Neuronal stem cell (in vitro differentiated cells): ENCODE results near the gene MFNG.

ENCODE experiments used
- DNase-seq: peaks from one replicate; pipeline ENCODE4 v3.0.0-alpha.2; 2013; ENCODE audit warnings: low spot score
- H2AFZ ChIP-seq: one replicate; pipeline ENCODE4 v1.6.1; 2013; ENCODE audit warnings: mild to moderate bottlenecking, low read length, inconsistent platforms
- H2AK5ac ChIP-seq: 2 replicates; pipeline ENCODE4 v1.6.1; 2013; ENCODE audit warnings: low read depth, mild to moderate bottlenecking, inconsistent platforms, low read length, moderate library complexity, mixed read lengths
- H2BK120ac ChIP-seq: 2 replicates; pipeline ENCODE4 v1.6.1; 2013; ENCODE audit warnings: low read depth, mild to moderate bottlenecking, inconsistent platforms, low read length, moderate library complexity, mixed read lengths
- H2BK12ac ChIP-seq: one replicate; pipeline ENCODE4 v1.6.1; 2013; ENCODE audit warnings: low read length, inconsistent platforms
- H2BK15ac ChIP-seq: 2 replicates; pipeline ENCODE4 v1.6.1; 2013; ENCODE audit warnings: mild to moderate bottlenecking, low read length, inconsistent platforms, mixed read lengths
- H2BK5ac ChIP-seq: one replicate; pipeline ENCODE4 v1.6.1; 2013; ENCODE audit warnings: inconsistent platforms, mild to moderate bottlenecking, low read length, moderate library complexity
- H3K14ac ChIP-seq: one replicate; pipeline ENCODE4 v1.6.1; 2013; ENCODE audit warnings: low read length, inconsistent platforms
- H3K18ac ChIP-seq: 2 replicates; pipeline ENCODE4 v1.6.1; 2013; ENCODE audit warnings: low read length, inconsistent platforms
- H3K23ac ChIP-seq: 2 replicates; pipeline ENCODE4 v1.6.1; 2013; ENCODE audit warnings: low read depth, mild to moderate bottlenecking, mixed read lengths, low read length, inconsistent platforms; ENCODE audit not compliant: poor library complexity
- H3K27ac ChIP-seq: replicated peaks from 3 replicates; pipeline ENCODE4 v1.5.1; 2013; ENCODE audit warnings: low read length, inconsistent platforms
- H3K27me3 ChIP-seq, 3 experiments: 2 replicates each; pipeline ENCODE4 v1.6.1; 2013; ENCODE audit warnings: low read length in 3 of 3, mild to moderate bottlenecking in 2 of 3, inconsistent platforms in 1 of 3, low read depth in 1 of 3, mixed read lengths in 1 of 3, moderate library complexity in 1 of 3; ENCODE audit not compliant: control insufficient read depth in 3 of 3, insufficient read depth in 3 of 3
- H3K36me3 ChIP-seq, 2 donors: replicated peaks in 1 of 2; 2 replicates each; pipeline ENCODE4 v1.6.1; 2013; ENCODE audit warnings: low read length in 2 of 2; ENCODE audit not compliant: control insufficient read depth in 2 of 2, insufficient read depth in 2 of 2
- H3K4ac ChIP-seq: 2 replicates; pipeline ENCODE4 v1.6.1; 2013; ENCODE audit warnings: inconsistent platforms, mild to moderate bottlenecking, low read length, moderate library complexity
- H3K4me1 ChIP-seq, 2 donors: 1 replicate in 1 of 2; 2 replicates in 1 of 2; pipeline ENCODE4 v1.6.1; 2013; ENCODE audit warnings: low read length in 2 of 2, low read depth in 1 of 2; ENCODE audit not compliant: control insufficient read depth in 2 of 2, insufficient read depth in 1 of 2
- H3K4me2 ChIP-seq: one replicate; pipeline ENCODE4 v1.6.1; 2013; ENCODE audit warnings: mild to moderate bottlenecking, low read length, inconsistent platforms; ENCODE audit not compliant: insufficient read depth, poor library complexity, severe bottlenecking
- H3K4me3 ChIP-seq, 2 donors: 2 replicates each; pipeline ENCODE4 v1.5.1; 2013; ENCODE audit warnings: low read length in 2 of 2, mild to moderate bottlenecking in 2 of 2, inconsistent platforms in 1 of 2, moderate library complexity in 1 of 2
- H3K79me1 ChIP-seq: one replicate; pipeline ENCODE4 v1.6.1; 2013; ENCODE audit warnings: low read depth, mild to moderate bottlenecking, inconsistent platforms, low read length, moderate library complexity
- H3K9ac ChIP-seq: one replicate; pipeline ENCODE4 v1.6.1; 2013; ENCODE audit warnings: mild to moderate bottlenecking, low read depth, low read length, inconsistent platforms; ENCODE audit not compliant: poor library complexity
- H3K9me3 ChIP-seq, 2 donors: replicated peaks in 1 of 2; 2 replicates each; pipeline versions ENCODE3 to v1.6.1; 2013; ENCODE audit warnings: low read length in 2 of 2, mild to moderate bottlenecking in 2 of 2, inconsistent platforms in 1 of 2, low read depth in 1 of 2, mixed read lengths in 1 of 2, moderate library complexity in 1 of 2; ENCODE audit not compliant: control insufficient read depth in 2 of 2, insufficient read depth in 1 of 2
- H4K8ac ChIP-seq: one replicate; pipeline ENCODE4 v1.6.1; 2013; ENCODE audit warnings: low read depth, mild to moderate bottlenecking, inconsistent platforms, low read length, moderate library complexity
- H4K91ac ChIP-seq: one replicate; pipeline ENCODE4 v1.6.1; 2013; ENCODE audit warnings: low read length, low read depth, mild to moderate bottlenecking, inconsistent platforms; ENCODE audit not compliant: poor library complexity
- WGBS, 2 donors: extraction: QIAGEN DNeasy Blood & Tissue Kit; methylation state at CpG; one replicate each; pipeline ENCODE4 v1.1.7; 2013; ENCODE audit warnings: missing lambda C conversion rate in 2 of 2, mixed read lengths in 1 of 2; ENCODE audit not compliant: insufficient read length in 2 of 2, insufficient replicate concordance in 1 of 2; ENCODE audit errors: extremely low coverage in 2 of 2; 5-methylcytosine and 5-hydroxymethylcytosine counted together

MFNG gene

GRCh38 chr22:37431801-37432707 lies 54.1 kb downstream of the MFNG start:
- H3K4ac ChIP-seq, result no peak overlapping the region
- H3K14ac ChIP-seq, result no peak overlapping the region

GRCh38 chr22:37431366-37431765 lies 54.8 kb downstream of the MFNG start:
- Histone ChIP-seq H4K8ac (no peak overlapping the region), H2AK5ac (no peak overlapping the region), H3K4me1 (peaks cover 4 to 12% of the 10 kb centered on the region in 2 donors), H3K9ac (no peak overlapping the region), H3K4ac (no peak overlapping the region), H3K27me3 (peaks cover 19 to 86% (median 25%) of the 10 kb centered on the region in 3 experiments), H2BK120ac (no peak overlapping the region), H3K36me3 (no peaks in the 10 kb centered on the region), H3K23ac (no peak overlapping the region), H4K91ac (no peak overlapping the region), H3K18ac (no peak overlapping the region), H3K27ac (no peak overlapping the region), H2BK12ac (no peak overlapping the region), H2BK5ac (no peak overlapping the region), H3K4me3 (no peak overlapping the region), H3K14ac (no peak overlapping the region), H3K79me1 (no peaks in the 10 kb centered on the region), H3K9me3 (peaks cover 0 to 5% of the 10 kb centered on the region in 2 donors), H3K4me2 (no peak overlapping the region), H2AFZ (no peak overlapping the region), H2BK15ac (no peak overlapping the region)
- no peak for DNase-seq
- WGBS, 2 donors, result no CpG with 5 or more reads among the region's 9 CpGs

More at GRCh38 chr22:37431801-37432707, 54.1 kb downstream of the MFNG start:
- Histone ChIP-seq H3K27ac (no peak overlapping the region), H3K9me3 (peaks cover 0 to 5% of the 10 kb centered on the region in 2 donors), H3K18ac (no peak overlapping the region), H3K79me1 (no peaks in the 10 kb centered on the region), H3K4me2 (no peak overlapping the region), H4K91ac (no peak overlapping the region), H3K36me3 (no peaks in the 10 kb centered on the region), H2AFZ (no peak overlapping the region), H3K27me3 (peaks cover 13 to 79% (median 19%) of the 10 kb centered on the region in 3 experiments), H2BK5ac (no peak overlapping the region), H2AK5ac (peak overlapping the region; percentile 48), H3K4me1 (peaks cover 4 to 11% of the 10 kb centered on the region in 2 donors), H2BK12ac (no peak overlapping the region), H3K9ac (no peak overlapping the region), H2BK120ac (no peak overlapping the region), H3K4me3 (no peak overlapping the region), H3K23ac (no peak overlapping the region), H2BK15ac (no peak overlapping the region), H4K8ac (no peak overlapping the region)
- WGBS, 2 donors, result no CpG with 5 or more reads among the region's 14 CpGs
- no peak for DNase-seq

GRCh38 chr22:37430941-37431340 lies 55.2 kb downstream of the MFNG start:
- H3K14ac ChIP-seq, result no peak overlapping the region
- H3K27me3 ChIP-seq, result peaks cover 23 to 90% (median 30%) of the 10 kb centered on the region in 3 experiments
- H2BK12ac ChIP-seq, result no peak overlapping the region
- peaks cover 8 to 17% of the 10 kb centered on the region in 2 donors for H3K4me1 ChIP-seq
- H3K9me3 ChIP-seq, result peaks cover 0 to 5% of the 10 kb centered on the region in 2 donors
- H3K4me2 ChIP-seq, result no peak overlapping the region
- no peak overlapping the region for H3K9ac ChIP-seq
- H2AK5ac ChIP-seq, result no peak overlapping the region
- no peak overlapping the region for H2BK15ac ChIP-seq
- H3K27ac ChIP-seq, result no peak overlapping the region
- DNase-seq, result no peak
- H4K91ac ChIP-seq, result no peak overlapping the region
- no peak overlapping the region for H2AFZ ChIP-seq
- H3K36me3 ChIP-seq, result no peaks in the 10 kb centered on the region
- no peak overlapping the region for H3K18ac ChIP-seq
- H3K79me1 ChIP-seq, result no peaks in the 10 kb centered on the region
- no CpG with 5 or more reads among the region's 6 CpGs for WGBS, 2 donors
- H3K4me3 ChIP-seq, result no peak overlapping the region
- no peak overlapping the region for H2BK120ac ChIP-seq
- H3K4ac ChIP-seq, result no peak overlapping the region
- no peak overlapping the region for H3K23ac ChIP-seq
- no peak overlapping the region for H4K8ac ChIP-seq
- no peak overlapping the region for H2BK5ac ChIP-seq
